ENCODE results near the gene CTR9. TPM values are rescaled to one million over a fixed set of nuclear protein-coding genes. Genes with fewer than 3 reads are reported as not detected.

CTR9 gene
- total RNA-seq, 1 experiment from 2014 or later = 20.0 TPM

DNA sequence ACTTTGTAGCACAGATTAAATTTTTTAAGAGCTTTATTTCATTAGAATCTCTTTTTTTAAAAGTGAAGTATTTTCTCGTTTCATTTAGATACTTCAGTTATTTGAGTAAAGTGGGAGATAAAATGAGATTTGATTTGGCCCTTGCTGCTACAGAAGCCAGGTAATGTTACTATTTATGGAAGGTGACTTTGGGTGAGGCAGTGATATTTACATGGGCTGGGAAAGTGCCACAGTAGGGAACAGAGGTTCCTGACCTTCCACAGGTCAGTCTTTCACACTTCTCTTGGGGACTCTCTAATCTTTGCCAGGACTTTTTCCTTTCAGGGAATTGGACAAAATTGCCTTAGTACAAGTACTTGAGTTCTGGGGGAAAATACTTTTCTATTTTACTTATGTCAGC is 20.4 kb downstream of the CTR9 start:
- no peaks in the 10 kb centered on the region for H3K79me2 ChIP-seq (ENCODE audit: low read length)
- H3K9me3 ChIP-seq (ENCODE audit: low read length) = no peaks in the 10 kb centered on the region
- no peak overlapping the region for H3K4me2 ChIP-seq (ENCODE audit: low read length)
- intact Hi-C loops (cut with micrococcal nuclease) = loop anchor here (2.0 kb wide), 1 partner anchor 251 kb away; no protein-coding TSS in a partner anchor
- DNase-seq (no peak), ATAC-seq (no peak)
- H3K4me3 ChIP-seq (ENCODE audit: low read length) = no peak overlapping the region
- no peak for TF ChIP-seq EZH2phosphoT487 (IDR thresholded peaks at IDR 0.05; ENCODE audit: borderline replicate concordance, low read length)
- TF ChIP-seq EZH2 (IDR thresholded peaks at IDR 0.05; ENCODE audit: low read length, unreplicated experiment) = no peak
- TF ChIP-seq, protein P1, sequence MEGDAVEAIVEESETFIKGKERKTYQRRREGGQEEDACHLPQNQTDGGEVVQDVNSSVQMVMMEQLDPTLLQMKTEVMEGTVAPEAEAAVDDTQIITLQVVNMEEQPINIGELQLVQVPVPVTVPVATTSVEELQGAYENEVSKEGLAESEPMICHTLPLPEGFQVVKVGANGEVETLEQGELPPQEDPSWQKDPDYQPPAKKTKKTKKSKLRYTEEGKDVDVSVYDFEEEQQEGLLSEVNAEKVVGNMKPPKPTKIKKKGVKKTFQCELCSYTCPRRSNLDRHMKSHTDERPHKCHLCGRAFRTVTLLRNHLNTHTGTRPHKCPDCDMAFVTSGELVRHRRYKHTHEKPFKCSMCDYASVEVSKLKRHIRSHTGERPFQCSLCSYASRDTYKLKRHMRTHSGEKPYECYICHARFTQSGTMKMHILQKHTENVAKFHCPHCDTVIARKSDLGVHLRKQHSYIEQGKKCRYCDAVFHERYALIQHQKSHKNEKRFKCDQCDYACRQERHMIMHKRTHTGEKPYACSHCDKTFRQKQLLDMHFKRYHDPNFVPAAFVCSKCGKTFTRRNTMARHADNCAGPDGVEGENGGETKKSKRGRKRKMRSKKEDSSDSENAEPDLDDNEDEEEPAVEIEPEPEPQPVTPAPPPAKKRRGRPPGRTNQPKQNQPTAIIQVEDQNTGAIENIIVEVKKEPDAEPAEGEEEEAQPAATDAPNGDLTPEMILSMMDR (conservative IDR thresholded peaks at IDR 0.05; ENCODE audit: low read depth, low read length) = no peak
- H3K9ac ChIP-seq (ENCODE audit: low read length) = no peak overlapping the region
- no peak overlapping the region for H3K27ac ChIP-seq (ENCODE audit: low read length)
- no peaks in the 10 kb centered on the region for H3K27me3 ChIP-seq (ENCODE audit: low read length)
- CTCF ChIA-PET = no interaction called here
- no peaks in the 10 kb centered on the region for H3K9me2 ChIP-seq (replicated peaks; ENCODE audit: low read length)
- no peak overlapping the region for H2AFZ ChIP-seq (ENCODE audit: low read length)
- H3K36me3 ChIP-seq (ENCODE audit: low read depth, low read length) = peaks cover 52% of the 10 kb centered on the region
- POLR2A ChIA-PET (ENCODE audit: unreplicated experiment) = no interaction called here
- H3F3A ChIP-seq (ENCODE audit: low read length, unreplicated experiment) = no peaks in the 10 kb centered on the region
- no peaks in the 10 kb centered on the region for H4K20me1 ChIP-seq (ENCODE audit: low read length)
- H3K4me1 ChIP-seq (ENCODE audit: insufficient read depth, low read length) = no peaks in the 10 kb centered on the region
- BruUV-seq (replicated peaks) = no TSS peak

DNA sequence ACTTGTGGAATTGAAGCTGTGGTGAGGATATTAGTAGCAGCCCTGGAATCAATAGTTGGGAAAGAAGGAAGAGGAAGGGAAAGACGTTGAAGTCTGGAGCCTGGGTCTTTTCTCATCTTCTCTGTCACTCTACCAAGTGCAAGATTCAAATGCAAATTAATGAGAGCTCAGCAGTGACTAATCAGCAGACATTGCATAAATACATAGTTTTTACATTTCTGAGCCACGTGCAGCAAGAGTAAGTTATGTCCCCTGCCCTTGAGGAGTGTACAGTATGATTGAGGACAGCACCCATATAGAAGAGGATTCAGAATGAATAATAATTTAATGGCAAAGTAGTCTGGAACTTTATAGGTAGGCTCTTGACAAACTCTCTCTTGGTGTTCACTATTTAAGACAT is 23.8 kb downstream of the CTR9 start:
- no peaks in the 10 kb centered on the region for H3K4me1 ChIP-seq (ENCODE audit: insufficient read depth, low read length)
- H3K4me3 ChIP-seq (ENCODE audit: low read length) = no peak overlapping the region
- no peak overlapping the region for H3K27ac ChIP-seq (ENCODE audit: low read length)
- no peak overlapping the region for H3K9ac ChIP-seq (ENCODE audit: low read length)
- no peaks in the 10 kb centered on the region for H3K79me2 ChIP-seq (ENCODE audit: low read length)
- H3K27me3 ChIP-seq (ENCODE audit: low read length) = no peaks in the 10 kb centered on the region
- no peak for TF ChIP-seq EZH2phosphoT487 (IDR thresholded peaks at IDR 0.05; ENCODE audit: borderline replicate concordance, low read length)
- TF ChIP-seq EZH2 (IDR thresholded peaks at IDR 0.05; ENCODE audit: low read length, unreplicated experiment) = no peak
- TF ChIP-seq, protein P1 (conservative IDR thresholded peaks at IDR 0.05; ENCODE audit: low read depth, low read length) = no peak
- no peak for DNase-seq
- ATAC-seq = no peak
- peaks cover 58% of the 10 kb centered on the region for H3K36me3 ChIP-seq (ENCODE audit: low read depth, low read length)
- no peaks in the 10 kb centered on the region for H3K9me2 ChIP-seq (replicated peaks; ENCODE audit: low read length)
- no peaks in the 10 kb centered on the region for H3F3A ChIP-seq (ENCODE audit: low read length, unreplicated experiment)
- CTCF ChIA-PET = no interaction called here
- H3K9me3 ChIP-seq (ENCODE audit: low read length) = no peaks in the 10 kb centered on the region
- no peaks in the 10 kb centered on the region for H4K20me1 ChIP-seq (ENCODE audit: low read length)
- BruUV-seq (replicated peaks) = no TSS peak
- H2AFZ ChIP-seq (ENCODE audit: low read length) = no peak overlapping the region
- H3K4me2 ChIP-seq (ENCODE audit: low read length) = no peak overlapping the region
- POLR2A ChIA-PET (ENCODE audit: unreplicated experiment) = no interaction called here
- intact Hi-C loops (cut with micrococcal nuclease) = no loop called here

DNA sequence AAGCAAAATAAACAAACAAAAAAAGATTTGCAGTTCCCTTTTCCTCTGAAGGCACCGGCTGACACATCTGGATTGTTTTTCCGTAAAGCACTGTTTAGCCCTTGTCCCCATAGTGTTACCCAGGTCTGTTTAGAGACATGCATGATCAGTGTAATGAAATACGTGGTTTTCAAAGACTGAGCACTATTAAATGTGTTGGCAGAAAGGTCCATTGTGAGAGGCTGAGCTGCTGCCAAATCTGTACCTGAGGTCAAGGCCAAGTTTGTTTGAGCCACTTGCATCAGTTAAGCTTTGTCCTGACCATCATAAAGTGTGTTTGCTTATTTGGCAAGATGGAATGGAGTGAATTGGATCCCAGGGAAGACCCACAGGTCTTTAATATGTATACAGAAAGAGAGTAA is 26.3 kb downstream of the CTR9 start:
- Histone ChIP-seq H3K4me3 (ENCODE audit: low read length) (no peak overlapping the region), H3K36me3 (ENCODE audit: low read depth, low read length) (peaks cover 42% of the 10 kb centered on the region), H3K4me1 (ENCODE audit: insufficient read depth, low read length) (no peaks in the 10 kb centered on the region), H3K79me2 (ENCODE audit: low read length) (no peaks in the 10 kb centered on the region), H3K27ac (ENCODE audit: low read length) (no peak overlapping the region), H4K20me1 (ENCODE audit: low read length) (no peaks in the 10 kb centered on the region), H3K9me2 (replicated peaks; ENCODE audit: low read length) (no peaks in the 10 kb centered on the region), H3K9me3 (ENCODE audit: low read length) (no peaks in the 10 kb centered on the region), H2AFZ (ENCODE audit: low read length) (no peak overlapping the region), H3K9ac (ENCODE audit: low read length) (no peak overlapping the region), H3F3A (ENCODE audit: low read length, unreplicated experiment) (no peaks in the 10 kb centered on the region), H3K4me2 (ENCODE audit: low read length) (no peak overlapping the region), H3K27me3 (ENCODE audit: low read length) (no peaks in the 10 kb centered on the region)
- CTCF ChIA-PET = no interaction called here
- DNase-seq (no peak), ATAC-seq (0 out of 2 replicates have a peak, but pooled peaks have one; percentile 11)
- BruUV-seq (replicated peaks) = no TSS peak
- POLR2A ChIA-PET (ENCODE audit: unreplicated experiment) = no interaction called here
- TF ChIP-seq EZH2phosphoT487 (IDR thresholded peaks at IDR 0.05; ENCODE audit: borderline replicate concordance, low read length) (no peak), EZH2 (IDR thresholded peaks at IDR 0.05; ENCODE audit: low read length, unreplicated experiment) (no peak)
- TF ChIP-seq, protein P1 (conservative IDR thresholded peaks at IDR 0.05; ENCODE audit: low read depth, low read length) = no peak
- intact Hi-C loops (cut with micrococcal nuclease) = no loop called here

Measured in PC-3 (cell line).